Stimulated activated CD8-positive, alpha-beta memory T cell treated with anti-CD3 and anti-CD28 coated beads, Interleukin-2, amount 100 ng/mL, for 1 hour (primary cell): ENCODE results near the gene KCTD17.

Experiments
- DNase-seq, 2 donors: peaks; one replicate each; pipeline ENCODE4 v3.0.0-alpha.2; 2020; ENCODE audit warnings: low read depth in 2 of 2

Gene KCTD17

GRCh38 chr22:37043209-37043827, 8.2 kb upstream of the KCTD17 start:
- no peak for DNase-seq

DNA sequence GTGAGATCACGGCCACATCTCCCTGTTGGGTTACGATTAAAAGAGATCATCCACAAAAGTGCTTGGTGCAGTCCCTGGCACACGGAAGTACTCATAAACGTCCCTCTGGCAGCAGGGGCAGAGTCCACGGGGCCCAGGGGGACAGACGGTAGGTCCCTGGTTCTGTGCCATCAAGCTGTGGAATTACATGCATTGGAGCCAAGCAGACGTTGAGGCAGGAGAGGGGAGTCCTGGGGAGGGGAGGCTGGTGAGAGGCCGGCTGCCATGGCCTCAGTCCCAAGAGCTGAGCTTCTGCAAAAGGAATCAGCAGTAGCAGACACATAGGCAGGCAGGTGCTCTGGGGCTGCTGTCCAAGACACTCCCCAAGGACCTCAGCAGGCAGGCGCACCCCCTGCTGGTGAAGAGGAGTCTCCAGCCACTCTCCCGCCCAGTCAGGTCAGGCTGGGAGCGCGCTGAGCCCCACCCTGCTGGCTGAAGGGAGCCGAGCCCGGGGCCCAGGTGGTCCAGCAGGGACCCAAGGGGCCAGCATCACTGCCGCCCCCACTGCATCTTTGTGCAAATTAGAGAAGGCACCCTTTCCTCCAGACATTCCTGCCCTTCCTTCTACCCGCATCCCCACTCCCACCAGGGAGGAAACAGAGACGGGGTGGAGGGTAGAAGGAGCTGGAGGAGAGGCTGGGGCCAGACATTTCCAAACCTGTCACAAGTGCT, 7.6 kb upstream of the KCTD17 start:
- no peak for DNase-seq

- DNase-seq: no peak
Measured at GRCh38 chr22:37044634-37045625, 6.6 kb upstream of the KCTD17 start.

- DNase-seq: no peak
Measured at GRCh38 chr22:37045958-37046357, 5.6 kb upstream of the KCTD17 start.

GRCh38 chr22:37046589-37046988, 5.0 kb upstream of the KCTD17 start:
- no peak for DNase-seq

- no peak for DNase-seq
Measured at GRCh38 chr22:37047006-37047405, 4.5 kb upstream of the KCTD17 start.

DNA sequence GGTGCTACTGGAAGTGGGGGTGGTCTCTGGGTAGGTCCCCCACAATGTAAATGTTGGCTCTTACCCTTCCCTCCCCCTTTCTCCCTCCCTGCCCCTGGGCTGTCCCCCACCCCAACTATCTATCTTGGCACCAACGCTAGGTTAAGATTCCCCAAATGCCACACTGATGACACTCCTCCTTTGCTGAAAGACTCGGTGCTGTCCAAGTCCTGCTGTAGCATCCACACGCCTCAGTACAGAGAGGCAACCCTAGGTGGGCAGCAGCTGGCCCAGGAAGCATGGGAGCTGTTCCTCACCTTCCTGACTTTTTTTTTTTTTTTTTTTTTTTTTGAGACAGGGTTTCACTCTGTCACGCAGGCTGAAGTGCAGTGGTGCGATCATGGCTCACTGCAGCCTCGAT, 3.4 kb upstream of the KCTD17 start:
- DNase-seq: no peak

GRCh38 chr22:37049224-37049623, 2.3 kb upstream of the KCTD17 start:
- DNase-seq: no peak

DNA sequence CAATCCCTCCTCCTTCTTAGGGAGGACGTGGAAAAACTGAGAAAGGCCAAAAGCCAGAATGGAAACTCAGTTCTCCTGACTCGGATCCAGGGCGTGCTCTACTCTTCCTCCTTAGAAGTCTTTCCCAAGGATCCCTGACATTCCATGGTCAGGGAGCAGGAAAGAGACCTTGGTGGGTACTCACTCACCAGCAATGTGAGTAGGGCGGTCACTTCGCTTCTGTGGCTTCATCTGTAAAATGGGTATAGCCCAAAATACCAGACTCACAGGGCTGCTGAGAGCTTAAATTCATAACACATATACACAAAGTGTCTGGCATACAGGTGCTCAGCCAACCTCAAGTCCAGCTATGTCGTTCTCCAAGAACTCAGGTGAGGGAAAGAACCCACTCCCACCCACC, 629 bp upstream of the KCTD17 start:
- no peak for DNase-seq

DNA sequence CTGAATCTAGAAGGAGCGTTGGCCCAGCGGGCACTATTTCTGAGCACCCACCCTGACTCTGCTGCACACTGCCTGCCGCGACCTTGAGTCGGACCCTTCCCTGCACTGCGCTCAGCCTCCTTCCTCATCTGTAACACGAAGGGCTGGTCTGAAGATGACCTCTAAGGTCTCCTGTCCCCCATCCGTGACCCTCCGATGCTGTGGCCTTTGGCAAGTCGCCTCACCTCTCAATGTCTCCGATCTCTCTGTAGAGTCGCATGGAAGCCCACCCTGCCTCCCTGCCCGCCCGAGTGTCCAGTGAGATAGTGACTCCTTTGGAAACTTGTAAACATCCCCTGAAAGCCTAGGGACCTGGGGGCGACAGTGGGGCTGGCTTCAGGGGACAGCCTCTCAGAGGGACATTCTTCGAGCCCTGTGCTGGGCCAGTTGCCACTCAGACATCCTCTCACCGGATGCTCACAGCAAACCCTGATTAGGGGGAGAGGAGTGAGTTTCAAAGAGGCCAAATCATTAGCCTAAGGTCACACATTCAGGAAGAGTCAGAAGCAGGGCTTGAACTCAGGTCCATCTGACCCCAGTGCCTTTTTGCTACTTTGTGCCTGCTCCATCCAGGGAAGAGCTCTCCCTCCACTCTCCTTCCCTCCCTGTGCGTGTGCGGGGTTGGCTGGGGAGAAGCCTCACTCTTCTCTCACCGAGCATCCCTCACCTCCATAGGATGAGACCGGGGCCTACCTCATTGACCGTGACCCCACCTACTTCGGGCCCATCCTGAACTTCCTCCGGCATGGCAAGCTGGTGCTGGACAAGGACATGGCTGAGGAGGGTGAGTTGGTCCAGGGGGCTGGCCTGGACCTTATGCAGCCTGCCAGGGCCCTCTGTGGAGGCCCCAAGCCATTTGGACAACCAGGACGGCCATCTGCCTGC, 1.1 kb downstream of the KCTD17 start:
- DNase-seq: no peak

- no peak for DNase-seq
Measured at GRCh38 chr22:37053310-37054055, 1.9 kb downstream of the KCTD17 start.

- no peak for DNase-seq
Measured at GRCh38 chr22:37054056-37054395, 2.5 kb downstream of the KCTD17 start.

- no peak for DNase-seq
Measured at GRCh38 chr22:37054600-37055365, 3.2 kb downstream of the KCTD17 start.

DNA sequence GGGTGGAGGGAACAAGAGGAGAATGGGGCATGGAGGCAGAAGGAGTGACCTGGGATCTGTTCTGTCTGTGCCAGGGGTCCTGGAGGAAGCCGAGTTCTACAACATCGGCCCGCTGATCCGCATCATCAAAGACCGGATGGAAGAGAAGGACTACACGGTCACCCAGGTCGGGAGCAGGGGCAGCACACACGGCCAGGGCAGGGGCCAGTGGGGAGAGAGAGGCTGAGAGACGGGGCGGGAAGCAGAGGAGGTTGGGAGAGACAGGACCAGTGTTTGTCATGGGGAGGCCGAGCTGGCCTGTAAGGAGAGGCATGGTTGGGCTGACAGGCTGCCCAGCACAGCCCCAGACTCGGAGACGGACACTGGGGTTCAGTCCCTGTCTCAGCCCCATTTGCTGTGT, 4.7 kb downstream of the KCTD17 start:
- DNase-seq: no peak

DNA sequence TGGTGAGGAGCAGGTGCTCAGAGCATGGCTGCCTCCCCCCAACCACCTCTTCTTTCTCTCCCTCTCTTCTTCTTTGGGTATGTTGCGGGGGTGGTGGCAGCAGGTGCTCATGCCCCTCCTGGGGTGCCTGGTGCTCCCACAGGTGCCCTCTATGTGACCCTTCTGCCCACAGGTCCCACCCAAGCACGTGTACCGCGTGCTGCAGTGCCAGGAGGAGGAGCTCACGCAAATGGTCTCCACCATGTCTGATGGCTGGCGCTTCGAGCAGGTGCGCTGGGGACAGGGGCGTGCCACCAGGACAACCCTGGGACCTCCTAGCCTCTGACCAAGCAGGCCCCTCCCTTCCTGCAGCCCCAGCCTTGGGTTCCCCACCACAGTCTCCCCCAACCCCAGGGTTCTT, 5.7 kb downstream of the KCTD17 start:
- no peak for DNase-seq

DNA sequence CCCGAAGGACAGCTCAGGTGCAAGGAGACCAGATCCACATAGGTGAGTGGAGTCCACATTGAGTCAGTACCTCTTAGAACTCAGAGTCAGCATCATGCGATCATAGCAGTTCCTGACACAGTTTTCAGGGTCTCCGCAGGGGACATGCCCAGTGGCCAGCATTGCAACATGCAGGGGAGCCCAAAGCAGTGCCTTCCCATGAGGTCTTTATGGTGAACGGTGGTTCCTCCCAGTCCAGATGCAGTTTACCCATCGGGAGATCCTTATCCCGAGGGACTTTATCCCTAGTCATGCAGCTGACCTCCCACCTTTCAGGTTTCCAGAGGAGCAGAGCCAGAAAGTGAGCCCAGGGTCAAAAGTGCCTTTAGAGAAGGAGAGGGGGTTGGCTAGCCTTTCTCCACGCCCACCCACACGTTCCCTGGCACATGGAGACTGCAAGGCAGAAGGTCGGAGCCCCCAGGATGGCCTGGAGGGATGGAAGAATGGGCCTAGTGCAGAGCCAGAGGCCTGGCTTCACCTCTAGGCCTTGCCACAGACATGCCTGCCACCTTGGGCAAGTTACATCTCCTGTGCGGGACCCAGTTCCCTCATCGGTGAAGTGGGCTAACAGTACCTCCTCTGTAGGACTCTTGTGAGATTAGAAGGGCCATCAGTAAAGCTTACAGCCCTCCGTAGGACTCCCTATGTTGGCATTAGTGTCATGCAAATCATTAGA, 6.4 kb downstream of the KCTD17 start:
- DNase-seq: no peak

DNA sequence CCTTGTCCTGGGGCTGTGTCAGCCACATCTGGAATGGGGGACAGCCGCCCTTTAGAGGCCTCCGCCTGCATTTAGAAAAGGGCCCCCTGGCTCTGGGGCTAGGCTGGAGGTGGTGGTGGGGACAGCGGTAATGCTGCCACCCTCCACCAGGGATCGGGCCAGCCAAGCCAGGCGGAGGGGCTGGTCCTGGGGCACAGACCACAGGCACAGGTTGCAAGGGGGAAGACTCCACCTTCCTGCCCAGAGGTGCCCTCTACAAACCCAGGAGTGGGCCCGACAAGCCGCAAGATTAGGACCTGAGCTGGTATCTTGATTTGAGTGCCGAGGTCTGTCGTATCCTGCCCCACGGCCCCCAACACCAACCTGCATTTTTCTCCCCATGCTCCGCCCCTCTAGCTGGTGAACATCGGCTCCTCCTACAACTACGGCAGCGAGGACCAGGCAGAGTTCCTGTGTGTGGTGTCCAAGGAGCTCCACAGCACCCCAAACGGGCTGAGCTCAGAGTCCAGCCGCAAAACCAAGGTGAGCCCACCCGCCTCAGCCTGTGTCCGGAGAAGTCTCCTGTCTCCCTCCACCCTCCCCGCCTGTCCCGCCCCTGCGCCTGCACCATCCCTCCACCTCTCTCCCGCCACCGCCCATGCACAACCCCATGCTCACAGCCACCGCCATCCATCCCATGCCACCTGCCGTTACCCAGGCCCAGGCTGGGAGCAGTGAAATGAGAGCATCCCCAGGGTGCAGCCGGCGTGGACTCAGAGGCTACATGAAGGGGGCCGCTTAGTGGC, 7.6 kb downstream of the KCTD17 start:
- no peak for DNase-seq

DNA sequence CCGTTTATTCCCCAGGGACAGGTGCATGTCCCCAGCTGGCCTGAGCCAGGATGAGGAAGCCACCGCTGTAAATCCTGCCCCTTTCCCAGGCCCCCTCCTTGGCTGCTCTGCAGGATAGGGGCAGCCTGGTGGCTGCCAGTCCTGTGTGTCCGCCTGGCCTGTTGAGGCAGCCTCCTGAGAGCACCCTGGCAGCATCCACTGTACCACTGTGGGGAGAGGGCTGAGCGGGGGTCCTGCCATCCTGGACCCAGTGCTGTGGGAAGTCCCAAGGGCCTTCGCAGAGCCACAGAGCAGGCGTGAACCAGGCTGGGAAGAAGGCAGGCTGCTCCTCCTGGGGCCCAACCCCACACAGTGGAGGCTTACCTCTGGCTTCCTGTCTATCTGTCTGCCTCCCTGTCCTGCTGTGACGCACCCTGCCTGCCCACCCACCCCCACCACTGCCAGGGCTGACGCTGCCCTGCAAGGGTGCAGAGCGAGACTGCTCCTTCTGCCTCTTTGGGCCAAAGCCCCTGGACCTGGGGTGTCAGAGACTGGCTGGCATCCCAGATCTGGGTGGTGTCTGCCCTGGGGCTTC, 8.4 kb downstream of the KCTD17 start:
- no peak for DNase-seq
